GM06990 (cell line): Measurements from ENCODE around the gene PPP1R27.

Source experiments
- DNase-seq: peaks from one replicate; pipeline ENCODE4 v3.0.0-alpha.2; 2011; ENCODE audit not compliant: insufficient read length; ENCODE audit errors: extremely low read depth
- H3K27me3 ChIP-seq: replicated peaks from 2 replicates; pipeline ENCODE4 v1.6.0; 2011; ENCODE audit warnings: low read length; ENCODE audit not compliant: control insufficient read depth, insufficient read depth
- H3K36me3 ChIP-seq: 2 replicates; pipeline ENCODE4 v1.5.1; 2011; ENCODE audit warnings: low read length; ENCODE audit not compliant: control insufficient read depth, insufficient read depth
- H3K4me3 ChIP-seq: replicated peaks from 2 replicates; pipeline ENCODE4 v1.5.1; 2011; ENCODE audit warnings: low read depth, mild to moderate bottlenecking, control low read depth, low read length
- TF ChIP-seq, protein P1 (sequence below): IDR thresholded peaks from 2 replicates; pipeline ENCODE4 v1.5.1; 2011; ENCODE audit warnings: low read length, control low read depth, mild to moderate bottlenecking, inconsistent platforms; ENCODE audit not compliant: insufficient read depth, poor library complexity, severe bottlenecking

Gene PPP1R27

DNA sequence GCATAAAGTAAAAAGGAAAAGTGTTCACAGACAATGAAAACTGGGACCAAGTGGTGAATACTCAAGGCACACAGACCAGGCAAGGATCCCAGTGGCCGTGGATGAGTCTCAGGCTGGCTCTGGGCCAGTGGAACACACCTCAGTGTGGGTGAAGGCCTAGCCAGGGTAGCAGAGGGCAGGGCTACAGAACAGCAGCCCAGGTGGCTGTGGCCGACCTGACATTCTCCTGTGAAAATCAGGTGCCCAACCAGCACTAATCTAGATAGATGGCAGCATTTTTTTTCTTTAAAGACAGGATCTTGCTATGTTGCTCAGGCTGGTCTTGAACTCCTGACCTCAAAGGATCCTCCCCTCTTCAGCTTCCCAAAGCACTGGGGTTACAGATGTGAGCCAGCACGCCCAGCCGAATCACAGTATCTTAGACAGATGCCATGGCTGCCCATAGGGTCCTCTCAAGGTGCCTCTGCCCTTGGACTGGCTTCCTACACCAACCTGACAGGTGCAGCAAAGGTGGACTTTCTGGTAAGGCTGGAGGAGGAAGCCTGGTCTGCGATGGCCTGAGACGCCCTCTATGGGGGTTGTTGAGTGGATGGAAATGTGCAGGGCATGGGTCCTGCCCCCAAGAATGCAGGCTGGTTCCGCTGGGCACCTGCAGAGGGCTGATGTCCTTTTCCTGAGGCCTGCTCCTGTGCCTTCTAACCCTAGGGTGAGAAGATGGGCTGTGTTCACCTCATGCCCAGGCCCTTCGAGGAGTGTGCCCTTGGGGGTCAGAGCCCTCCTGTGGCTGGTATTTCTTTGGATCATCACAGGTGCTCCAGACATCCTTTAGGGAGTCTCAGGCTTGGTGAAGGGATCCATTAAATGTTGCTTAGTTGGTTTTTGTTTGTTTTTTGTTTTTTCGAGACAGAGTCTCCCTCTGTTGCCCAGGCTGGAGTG lies 29.3 kb upstream of the PPP1R27 start:
- no peak for DNase-seq
- TF ChIP-seq, protein P1, sequence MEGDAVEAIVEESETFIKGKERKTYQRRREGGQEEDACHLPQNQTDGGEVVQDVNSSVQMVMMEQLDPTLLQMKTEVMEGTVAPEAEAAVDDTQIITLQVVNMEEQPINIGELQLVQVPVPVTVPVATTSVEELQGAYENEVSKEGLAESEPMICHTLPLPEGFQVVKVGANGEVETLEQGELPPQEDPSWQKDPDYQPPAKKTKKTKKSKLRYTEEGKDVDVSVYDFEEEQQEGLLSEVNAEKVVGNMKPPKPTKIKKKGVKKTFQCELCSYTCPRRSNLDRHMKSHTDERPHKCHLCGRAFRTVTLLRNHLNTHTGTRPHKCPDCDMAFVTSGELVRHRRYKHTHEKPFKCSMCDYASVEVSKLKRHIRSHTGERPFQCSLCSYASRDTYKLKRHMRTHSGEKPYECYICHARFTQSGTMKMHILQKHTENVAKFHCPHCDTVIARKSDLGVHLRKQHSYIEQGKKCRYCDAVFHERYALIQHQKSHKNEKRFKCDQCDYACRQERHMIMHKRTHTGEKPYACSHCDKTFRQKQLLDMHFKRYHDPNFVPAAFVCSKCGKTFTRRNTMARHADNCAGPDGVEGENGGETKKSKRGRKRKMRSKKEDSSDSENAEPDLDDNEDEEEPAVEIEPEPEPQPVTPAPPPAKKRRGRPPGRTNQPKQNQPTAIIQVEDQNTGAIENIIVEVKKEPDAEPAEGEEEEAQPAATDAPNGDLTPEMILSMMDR: no peak
- H3K36me3 ChIP-seq: peaks cover 35% of the 10 kb centered on the region
- no peaks in the 10 kb centered on the region for H3K27me3 ChIP-seq
- H3K4me3 ChIP-seq: no peak overlapping the region

DNA sequence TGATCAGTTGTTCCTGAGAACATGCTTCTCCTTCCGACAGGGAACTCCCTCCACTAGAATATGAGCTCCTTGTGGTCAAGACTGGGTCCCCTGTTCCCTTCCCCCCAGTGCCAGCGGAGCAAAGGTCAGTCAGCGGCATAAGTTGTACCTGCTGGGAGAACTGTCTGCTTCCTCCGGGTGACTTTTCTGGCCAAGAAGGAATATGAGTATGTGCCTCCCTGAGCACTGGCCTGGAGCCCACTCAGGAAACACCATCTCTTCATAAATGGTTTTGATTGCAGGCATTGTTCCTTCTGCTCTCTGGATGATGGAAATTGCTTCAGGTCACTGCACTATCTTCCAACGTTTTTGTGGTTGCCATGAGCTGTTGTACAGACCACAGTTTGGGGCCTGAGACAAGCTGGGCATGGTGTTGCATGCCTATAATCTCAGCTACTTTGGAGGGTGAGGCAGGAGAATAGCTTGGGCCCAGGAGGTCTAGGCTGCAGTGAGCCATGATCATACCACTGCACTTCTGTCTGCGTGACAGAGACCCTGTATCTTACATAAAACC lies 28.3 kb upstream of the PPP1R27 start:
- no peak for DNase-seq
- peaks cover 36% of the 10 kb centered on the region for H3K36me3 ChIP-seq
- H3K27me3 ChIP-seq: no peaks in the 10 kb centered on the region
- H3K4me3 ChIP-seq: no peak overlapping the region; the same call in 1 of the 2 replicates
- TF ChIP-seq, protein P1: no peak

DNA sequence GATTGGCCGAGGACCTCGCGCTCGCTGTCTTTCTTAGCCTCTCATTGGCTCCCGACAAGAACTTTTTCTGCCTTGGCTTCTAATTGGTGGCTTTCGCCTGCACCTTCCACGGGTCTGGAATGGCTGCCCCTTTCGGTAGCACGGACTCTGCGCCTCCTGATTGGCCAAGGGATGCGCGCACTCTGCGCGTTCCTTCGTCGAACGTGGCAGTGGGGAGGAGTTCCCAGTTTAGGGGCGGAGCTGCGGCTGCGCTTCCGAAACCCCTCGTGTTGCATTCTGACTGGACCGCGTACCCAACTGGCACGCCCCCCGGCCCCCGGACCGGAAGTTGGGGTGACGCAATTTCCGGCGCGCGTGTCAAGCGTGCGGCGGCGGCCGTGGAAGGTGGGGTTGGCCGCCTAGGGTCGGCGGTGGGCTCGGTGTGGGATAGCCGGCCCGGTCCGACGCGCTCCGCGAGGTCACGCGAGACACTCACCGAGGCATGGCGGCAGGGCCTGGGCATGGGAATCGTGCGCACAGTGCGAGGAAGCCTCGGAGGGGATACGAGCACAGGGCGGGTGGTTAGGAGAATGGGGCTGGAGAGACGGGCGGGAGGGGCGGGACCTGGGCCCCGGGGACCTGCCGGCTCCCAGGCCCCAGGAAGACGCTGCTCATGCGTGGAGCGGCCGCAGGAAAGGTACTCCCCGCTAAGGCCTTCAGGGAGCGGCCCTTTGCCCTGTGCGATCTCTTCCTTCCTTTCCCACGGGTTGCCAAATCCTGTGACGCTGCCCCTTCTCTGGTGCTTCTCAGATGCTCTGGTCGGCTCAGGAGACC lies 26.1 kb upstream of the PPP1R27 start:
- Histone ChIP-seq H3K36me3 (peaks cover 33% of the 10 kb centered on the region), H3K4me3 (peak overlapping the region; percentile 87), H3K27me3 (no peaks in the 10 kb centered on the region)
- peak; percentile 100 for DNase-seq
- TF ChIP-seq, protein P1: no peak

DNA sequence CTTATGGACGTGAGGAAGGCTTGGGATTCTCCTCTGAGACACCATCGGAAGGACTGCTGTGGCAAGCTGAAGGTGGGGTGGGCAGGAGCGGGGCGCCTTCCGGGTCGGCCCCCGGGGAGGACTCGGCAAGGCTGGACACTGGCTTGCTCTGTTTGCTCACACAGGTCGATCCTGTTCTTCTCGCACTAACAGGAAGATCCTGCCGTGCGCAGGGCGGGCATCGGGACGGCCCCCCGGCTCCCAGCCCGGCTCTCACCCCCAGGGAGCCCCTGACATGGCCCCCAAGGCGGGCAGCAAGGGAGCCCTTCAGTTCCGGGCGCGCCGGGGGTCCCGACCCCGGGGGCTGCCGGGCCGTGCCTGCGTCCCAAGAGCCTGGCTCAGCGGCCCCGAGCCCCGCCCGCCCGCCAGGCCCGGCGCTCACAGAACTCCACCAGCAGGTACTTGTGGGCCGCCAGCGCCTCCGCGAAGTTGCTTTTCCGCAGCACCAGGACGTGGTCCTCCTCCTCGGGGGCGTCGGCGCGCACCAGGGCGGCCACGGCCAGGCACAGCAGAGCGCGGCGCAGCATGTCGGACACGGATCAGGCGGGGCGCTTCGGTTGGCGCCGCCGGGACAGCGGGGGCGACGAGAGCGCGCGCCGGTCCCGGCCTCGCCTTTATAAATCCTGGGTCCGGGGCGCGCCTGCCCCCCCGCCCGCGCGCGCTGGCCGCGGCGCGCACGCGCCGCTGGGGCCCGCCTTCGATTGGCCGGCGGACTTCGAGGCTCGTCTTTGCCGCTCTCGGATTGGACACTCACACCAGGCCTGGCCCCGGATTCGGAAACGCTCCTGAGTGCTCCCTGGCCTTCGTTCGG lies 25.3 kb upstream of the PPP1R27 start, which contains the start of gene P4HB:
Gene P4HB (minus strand): TSS at position 630 of the 850 bp plus-strand sequence. CDS start 64 bp downstream, at position 566.
- peak; percentile 50 for DNase-seq
- Histone ChIP-seq H3K27me3 (no peaks in the 10 kb centered on the region), H3K36me3 (peaks cover 28% of the 10 kb centered on the region), H3K4me3 (peak within 1 kb of the TSS; percentile 87)
- TF ChIP-seq, protein P1: no peak
